Measurements from ENCODE around the gene PTN. TPM values are rescaled to one million over a fixed set of nuclear protein-coding genes. Genes with fewer than 3 reads are reported as not detected.
"Not testable (repeated sequence)": the region's sequence is repeated elsewhere in the genome, so short reads cannot be mapped to it uniquely, and the experiment has no call there.

The PTN gene
- total RNA-seq, 6 experiments from 2014 or later, result 2.2 to 9.6 (median 8.0) TPM

GRCh38 chr7:137241655-137242360, 101.7 kb downstream of the PTN start:
- H3K9me3 Mint-ChIP-seq, result no peaks in the 10 kb centered on the region
- no peak for DNase-seq
- no peaks in the 10 kb centered on the region for H3K4me1 Mint-ChIP-seq (ENCODE audit: low read depth)
- no peaks in the 10 kb centered on the region; the same call in 1 of the 2 replicates for H3K27me3 Mint-ChIP-seq (ENCODE audit: insufficient read depth)
- H3K27ac Mint-ChIP-seq, result no peak overlapping the region
- H3K4me3 Mint-ChIP-seq, result no peak overlapping the region
- H3K36me3 Mint-ChIP-seq (ENCODE audit: low read depth), result no peaks in the 10 kb centered on the region
- no peak for TF ChIP-seq CTCF (IDR thresholded peaks at IDR 0.05)

- not testable (repeated sequence) for H3K36me3 Mint-ChIP-seq (ENCODE audit: low read depth); DNase-seq; H3K4me3 Mint-ChIP-seq; H3K9me3 Mint-ChIP-seq; H3K27ac Mint-ChIP-seq; H3K27me3 Mint-ChIP-seq (ENCODE audit: insufficient read depth); H3K4me1 Mint-ChIP-seq (ENCODE audit: low read depth)
Measured at GRCh38 chr7:137239186-137239585, 104.3 kb downstream of the PTN start.

- Mint-ChIP-seq H3K4me3 (no peak overlapping the region), H3K36me3 (ENCODE audit: low read depth) (no peaks in the 10 kb centered on the region), H3K9me3 (no peaks in the 10 kb centered on the region), H3K4me1 (ENCODE audit: low read depth) (no peaks in the 10 kb centered on the region), H3K27me3 (ENCODE audit: insufficient read depth) (no peaks in the 10 kb centered on the region; the same call in 1 of the 2 replicates), H3K27ac (no peak overlapping the region)
- no peak for TF ChIP-seq CTCF (IDR thresholded peaks at IDR 0.05)
- no peak for DNase-seq
Measured at GRCh38 chr7:137235434-137235833, 108.1 kb downstream of the PTN start.

- TF ChIP-seq CTCF (IDR thresholded peaks at IDR 0.05), result no peak
- no peaks in the 10 kb centered on the region; the same call in 1 of the 2 replicates for H3K27me3 Mint-ChIP-seq (ENCODE audit: insufficient read depth)
- no peak overlapping the region for H3K27ac Mint-ChIP-seq
- H3K36me3 Mint-ChIP-seq (ENCODE audit: low read depth), result no peaks in the 10 kb centered on the region
- no peaks in the 10 kb centered on the region for H3K4me1 Mint-ChIP-seq (ENCODE audit: low read depth)
- no peaks in the 10 kb centered on the region for H3K9me3 Mint-ChIP-seq
- DNase-seq, result no peak
- H3K4me3 Mint-ChIP-seq, result no peak overlapping the region
Measured at GRCh38 chr7:137231167-137231566, 112.4 kb downstream of the PTN start.

GRCh38 chr7:137221467-137221866, 122.1 kb downstream of the PTN start:
- Mint-ChIP-seq H3K27me3 (ENCODE audit: insufficient read depth) (no peaks in the 10 kb centered on the region), H3K9me3 (no peaks in the 10 kb centered on the region), H3K4me3 (no peak overlapping the region), H3K36me3 (ENCODE audit: low read depth) (no peaks in the 10 kb centered on the region), H3K4me1 (ENCODE audit: low read depth) (no peaks in the 10 kb centered on the region), H3K27ac (no peak overlapping the region)
- no peak for DNase-seq
- TF ChIP-seq CTCF (IDR thresholded peaks at IDR 0.05), result no peak

GRCh38 chr7:137213744-137214143, 129.8 kb downstream of the PTN start:
- TF ChIP-seq CTCF (IDR thresholded peaks at IDR 0.05), result no peak
- Mint-ChIP-seq H3K9me3 (no peaks in the 10 kb centered on the region), H3K4me1 (ENCODE audit: low read depth) (no peaks in the 10 kb centered on the region), H3K36me3 (ENCODE audit: low read depth) (no peaks in the 10 kb centered on the region), H3K4me3 (no peak overlapping the region), H3K27me3 (ENCODE audit: insufficient read depth) (no peaks in the 10 kb centered on the region), H3K27ac (no peak overlapping the region)
- DNase-seq, result no peak

Data from HFFc6 (cell line).